Stimulated activated CD4-positive, alpha-beta T cell treated with anti-CD3 and anti-CD28 coated beads, Interleukin-4, amount 100 ng/mL, for 4 hours (primary cell): Measurements from ENCODE around the gene TNFAIP8.

Experiments
- DNase-seq, 2 experiments: peaks; one replicate each; pipeline ENCODE4 v3.0.0-alpha.2; 2020

Gene TNFAIP8

GRCh38 chr5:119329666-119330065 is 26.2 kb upstream of the TNFAIP8 start:
- DNase-seq: no peak

DNA sequence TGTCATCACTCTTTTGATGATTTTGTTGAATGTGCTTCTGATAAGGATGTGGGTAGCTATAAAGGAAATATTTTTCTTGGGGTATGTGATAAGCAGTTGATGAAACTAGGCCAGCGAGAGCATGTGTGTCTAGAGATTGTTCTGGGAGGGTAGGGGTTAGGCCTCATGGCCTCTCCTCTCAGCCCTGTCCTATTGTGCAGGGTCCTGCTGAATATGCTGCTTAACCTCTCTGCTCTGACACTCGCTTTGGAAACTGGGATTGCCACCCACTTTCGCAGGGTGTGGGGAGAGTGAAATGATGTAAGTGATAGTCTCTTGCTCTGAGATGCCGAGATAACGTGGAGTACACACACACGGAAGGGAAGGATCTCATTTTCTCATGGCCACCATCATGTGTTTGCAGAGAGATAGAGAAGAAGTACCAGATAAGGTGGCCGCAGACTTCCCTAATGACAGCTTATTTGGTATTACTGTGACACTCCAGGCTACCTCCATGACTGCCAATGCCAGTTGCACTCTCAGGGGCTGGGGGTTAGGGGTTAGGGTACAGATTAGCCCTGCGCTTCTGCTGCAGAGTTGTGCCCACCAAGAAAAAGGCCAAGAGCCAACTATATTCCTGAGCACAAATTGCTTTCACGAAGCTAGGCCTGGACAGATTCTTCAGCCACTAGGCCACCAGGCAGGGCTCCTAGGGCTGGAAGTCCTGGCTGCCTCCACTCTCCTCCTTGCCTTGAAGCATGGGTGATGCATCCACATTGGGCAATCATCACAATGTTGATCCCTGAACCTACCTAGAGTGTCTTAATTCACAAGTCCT is 25.2 kb upstream of the TNFAIP8 start:
- DNase-seq: peak in 1 of 2 experiments; percentile 38

DNA sequence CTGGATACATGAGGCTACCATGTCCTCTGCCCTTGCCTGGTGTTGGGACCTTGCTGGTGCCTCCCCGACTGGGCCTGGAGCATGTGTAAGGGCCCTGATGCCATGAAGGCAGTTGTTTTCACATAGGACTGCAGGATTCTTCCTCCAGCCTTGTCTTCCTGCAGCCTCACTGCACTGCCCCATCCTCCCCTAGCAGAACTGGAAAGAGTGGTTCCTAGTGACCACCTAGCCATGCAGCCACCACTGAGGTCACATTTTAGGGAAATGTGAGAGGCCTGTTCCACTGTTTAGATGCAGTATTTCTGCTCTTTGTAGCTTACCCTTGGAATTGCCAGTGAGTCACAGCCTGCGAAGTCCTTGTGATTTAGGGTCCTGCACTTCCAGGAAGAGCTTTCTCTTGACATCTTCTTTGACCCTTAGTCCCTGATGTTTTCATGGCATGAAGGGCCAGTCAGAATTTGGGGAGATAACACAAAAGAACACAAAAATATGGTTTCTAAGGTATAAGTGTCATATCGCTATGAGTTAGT is 24.2 kb upstream of the TNFAIP8 start:
- no peak for DNase-seq

DNA sequence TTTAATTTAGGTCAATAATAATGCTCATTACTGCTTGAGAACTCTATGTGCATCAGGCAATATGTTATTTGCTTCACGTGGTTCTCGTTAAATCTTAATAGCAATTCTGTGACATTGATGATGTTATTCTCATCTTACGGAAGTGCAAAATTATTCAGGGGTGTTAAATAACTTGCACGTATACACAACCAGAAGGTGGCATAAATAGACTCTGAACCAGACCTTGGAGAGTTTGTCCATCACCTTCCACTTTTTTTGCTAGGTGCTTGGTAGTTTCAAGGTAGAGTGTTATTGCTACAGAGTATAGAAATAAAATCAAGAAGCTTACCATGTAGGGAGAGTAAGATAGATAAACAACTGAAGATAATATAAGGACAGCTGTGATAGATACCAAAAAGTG is 23.6 kb upstream of the TNFAIP8 start:
- DNase-seq: no peak

DNA sequence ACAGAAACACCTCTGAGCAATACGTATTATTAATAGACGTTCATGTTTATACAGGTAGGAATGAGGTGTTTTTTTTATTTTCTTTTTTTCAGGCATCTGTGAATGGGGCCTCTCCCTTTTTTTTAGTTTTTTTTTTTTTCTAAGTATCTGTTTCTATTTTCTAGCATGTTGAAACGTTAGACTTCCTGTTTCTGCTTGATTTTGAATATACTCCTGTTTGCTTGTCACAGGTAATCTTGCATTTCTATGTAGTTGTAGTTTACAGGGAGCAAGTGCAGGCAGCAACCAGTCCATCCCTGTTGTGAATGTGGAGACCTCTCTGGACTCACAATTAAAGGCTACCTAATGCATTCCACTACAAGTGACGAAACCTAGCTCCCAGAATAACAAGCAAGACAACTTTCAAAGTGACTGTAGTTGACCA is 22.8 kb upstream of the TNFAIP8 start:
- no peak for DNase-seq

GRCh38 chr5:119333421-119333851 is 22.4 kb upstream of the TNFAIP8 start:
- DNase-seq: no peak

- DNase-seq: no peak
Observed at GRCh38 chr5:119335261-119335677, 20.6 kb upstream of the TNFAIP8 start.

- DNase-seq: no peak
Observed at GRCh38 chr5:119336262-119336661, 19.6 kb upstream of the TNFAIP8 start.

DNA sequence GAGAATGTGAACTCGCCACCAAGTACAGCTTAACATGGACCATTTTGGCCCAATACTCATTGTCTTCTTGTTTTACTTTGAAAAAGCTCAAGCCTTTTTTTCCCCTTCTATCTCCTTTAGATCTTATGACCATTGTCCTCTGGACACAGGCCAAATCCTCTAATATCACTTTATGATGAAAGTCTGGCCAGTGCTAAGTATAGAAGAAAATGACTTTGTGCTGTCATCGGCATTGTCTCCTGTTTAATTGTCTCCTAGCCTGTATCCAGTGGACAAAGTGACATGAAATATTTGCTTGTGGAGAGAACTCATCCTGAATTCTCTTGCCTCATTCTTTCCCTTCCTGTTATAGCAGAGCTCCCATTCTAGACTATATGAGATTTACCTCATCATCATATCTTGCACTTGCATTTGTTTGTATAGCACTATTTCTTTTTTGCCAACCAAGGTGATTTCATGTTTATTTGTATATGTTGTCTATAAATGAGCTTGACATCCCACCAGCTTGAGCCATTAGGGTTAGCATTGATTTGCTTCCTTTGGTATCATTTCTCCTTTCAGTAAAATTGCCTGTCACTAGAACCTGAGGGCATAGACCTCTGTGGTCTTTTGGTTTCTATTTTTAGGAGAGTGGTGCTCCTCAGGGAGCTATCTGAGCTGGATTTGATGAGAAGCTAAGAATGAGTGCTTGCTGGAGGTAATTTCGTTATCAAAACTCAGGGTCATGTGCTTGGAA is 18.8 kb upstream of the TNFAIP8 start:
- no peak for DNase-seq

GRCh38 chr5:119338326-119338946 is 17.4 kb upstream of the TNFAIP8 start:
- DNase-seq: no peak

- DNase-seq: no peak
Observed at GRCh38 chr5:119339344-119339743, 16.5 kb upstream of the TNFAIP8 start.

GRCh38 chr5:119339965-119340364 is 15.9 kb upstream of the TNFAIP8 start:
- no peak for DNase-seq

GRCh38 chr5:119340597-119341218 is 15.1 kb upstream of the TNFAIP8 start:
- DNase-seq: peak in 1 of 2 experiments; percentile 53

DNA sequence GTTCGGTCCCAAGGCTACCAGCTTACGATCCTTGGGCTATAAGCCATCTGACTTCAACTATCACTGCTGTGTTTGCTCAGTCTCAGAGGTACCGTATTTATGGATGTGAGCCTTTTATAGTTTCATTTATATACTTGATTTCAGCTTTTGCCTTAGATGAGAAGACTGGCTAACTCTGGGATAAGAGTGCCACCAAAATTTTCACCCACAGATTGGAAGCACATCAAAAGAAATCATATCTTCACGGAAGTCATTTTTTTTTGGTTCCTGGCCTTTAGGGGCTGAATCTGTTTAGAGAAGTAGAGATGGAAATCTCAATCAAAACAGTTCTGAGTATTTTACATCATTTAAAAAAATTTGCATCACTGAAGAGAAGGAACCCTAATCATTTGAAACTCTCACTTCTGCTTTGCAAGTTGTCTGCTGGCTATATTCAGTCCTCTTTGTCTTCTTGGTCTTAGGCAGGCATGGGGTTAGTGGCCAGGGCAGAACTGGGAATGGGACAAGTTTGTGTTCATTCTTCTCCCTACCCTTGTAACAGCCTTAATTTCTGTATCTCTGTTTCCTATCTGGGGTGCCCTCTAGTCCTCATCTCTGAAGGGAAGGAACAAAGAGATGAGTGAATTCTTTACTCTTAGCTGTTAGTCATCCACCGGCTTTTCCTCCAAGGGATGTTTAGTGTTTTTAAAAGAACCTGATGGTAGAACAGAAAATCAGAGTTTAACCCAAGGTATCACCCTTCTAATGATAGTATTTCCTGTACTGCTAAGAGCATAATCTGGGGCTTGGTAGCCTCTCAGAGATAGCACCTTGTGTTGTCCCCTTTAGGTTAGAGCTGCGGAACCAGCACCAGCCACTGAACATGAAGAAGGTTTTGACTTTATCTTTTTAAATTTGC is 14.1 kb upstream of the TNFAIP8 start:
- no peak for DNase-seq

GRCh38 chr5:119342406-119342805 is 13.4 kb upstream of the TNFAIP8 start:
- no peak for DNase-seq

DNA sequence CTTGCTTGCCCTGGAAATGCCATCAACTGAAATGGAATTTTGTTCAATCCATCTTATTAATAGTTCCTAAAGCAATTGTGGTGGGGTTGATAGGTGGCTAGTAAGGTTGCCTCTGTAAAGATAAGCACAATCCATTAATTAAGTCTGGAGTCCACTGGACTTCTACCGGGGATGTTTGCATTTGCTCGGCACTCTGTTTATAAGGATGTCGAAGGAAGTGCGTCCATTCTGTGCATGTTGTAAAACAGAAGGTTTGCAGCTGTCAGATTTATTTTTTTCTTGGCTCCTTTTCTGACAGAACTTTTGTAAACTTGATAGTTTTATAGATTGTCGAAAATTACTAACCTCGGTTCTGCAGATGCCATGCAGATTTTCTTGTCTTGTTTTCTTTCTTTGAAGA is 12.8 kb upstream of the TNFAIP8 start:
- no peak for DNase-seq

DNA sequence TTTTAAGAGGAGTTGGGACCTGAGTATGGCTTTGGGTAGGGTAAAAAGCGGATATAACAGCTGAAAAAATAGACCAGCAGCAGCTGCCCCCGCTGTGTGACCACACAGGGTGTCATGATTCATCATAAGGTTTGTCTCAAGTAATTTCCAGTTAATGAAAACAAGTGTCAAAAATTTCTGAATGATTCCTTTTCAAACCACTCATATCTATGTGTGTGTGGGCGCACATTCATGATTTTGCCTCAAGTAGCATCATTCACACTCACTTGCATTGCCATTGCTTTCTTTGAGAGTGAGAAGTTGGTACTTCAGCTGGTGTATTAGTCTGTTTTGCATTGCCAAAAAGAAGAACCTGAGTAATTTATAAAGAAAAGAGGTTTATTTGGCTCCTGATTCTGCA is 12.1 kb upstream of the TNFAIP8 start:
- DNase-seq: peak; percentile 42 to 71

- no peak for DNase-seq
Observed at GRCh38 chr5:119344231-119344630, 11.6 kb upstream of the TNFAIP8 start.

DNA sequence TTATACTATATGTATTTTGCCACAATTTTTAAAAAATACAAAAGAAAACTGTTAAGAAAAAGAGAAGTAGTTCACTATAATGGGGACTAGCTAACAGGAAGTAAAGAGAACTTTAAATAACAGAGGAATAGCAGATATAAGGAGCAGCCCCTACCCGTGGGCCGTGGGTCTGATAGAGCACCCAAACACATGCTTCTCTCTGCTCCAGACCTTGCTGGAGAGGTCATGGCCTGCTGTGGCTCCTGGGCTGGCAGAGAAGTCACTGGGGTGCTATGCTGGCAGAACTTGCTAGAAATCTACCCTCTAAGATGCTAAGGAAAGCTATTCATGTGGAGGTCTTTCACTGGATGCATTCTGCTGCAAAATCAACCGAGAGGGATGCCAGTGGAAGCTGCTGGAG is 10.0 kb upstream of the TNFAIP8 start:
- DNase-seq: no peak

GRCh38 chr5:119346394-119346793 is 9.4 kb upstream of the TNFAIP8 start:
- DNase-seq: no peak

GRCh38 chr5:119347574-119347973 is 8.2 kb upstream of the TNFAIP8 start:
- no peak for DNase-seq

DNA sequence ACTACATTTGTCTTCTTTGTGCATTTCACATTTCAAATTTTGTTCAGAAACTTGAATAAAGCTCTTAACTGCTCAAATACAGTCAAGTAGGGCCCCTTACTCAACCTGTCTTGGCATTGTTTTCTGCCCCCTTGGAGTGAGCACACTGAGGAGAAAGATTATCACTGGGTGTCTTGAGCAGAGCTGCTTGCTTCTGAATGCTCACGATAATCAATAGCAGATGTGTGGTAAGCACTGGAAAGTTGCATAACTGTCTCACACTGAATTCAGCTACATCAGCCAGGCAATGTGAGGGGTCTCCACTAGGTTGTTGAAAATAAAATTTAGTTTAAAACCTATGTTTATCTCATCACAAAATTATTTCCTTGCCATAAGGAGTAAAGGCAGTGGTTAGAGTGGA is 7.8 kb upstream of the TNFAIP8 start:
- no peak for DNase-seq
